Stimulated activated CD4-positive, alpha-beta T cell treated with anti-CD3 and anti-CD28 coated beads, Interleukin-2, amount 100 ng/mL, for 24 hours (primary cell): ENCODE results near the gene RTN4R.
"Not testable (repeated sequence)": the region's sequence is repeated elsewhere in the genome, so short reads cannot be mapped to it uniquely, and the experiment has no call there.

Experiments
- DNase-seq, 2 donors: peaks; one replicate each; pipeline ENCODE4 v3.0.0-alpha.2; 2020

The RTN4R gene

GRCh38 chr22:20271114-20271994, 3.2 kb upstream of the RTN4R start:
- no peak for DNase-seq

- DNase-seq: not testable (repeated sequence)
These were observed 2.3 kb upstream of the RTN4R start for GRCh38 chr22:20270190-20271113.

DNA sequence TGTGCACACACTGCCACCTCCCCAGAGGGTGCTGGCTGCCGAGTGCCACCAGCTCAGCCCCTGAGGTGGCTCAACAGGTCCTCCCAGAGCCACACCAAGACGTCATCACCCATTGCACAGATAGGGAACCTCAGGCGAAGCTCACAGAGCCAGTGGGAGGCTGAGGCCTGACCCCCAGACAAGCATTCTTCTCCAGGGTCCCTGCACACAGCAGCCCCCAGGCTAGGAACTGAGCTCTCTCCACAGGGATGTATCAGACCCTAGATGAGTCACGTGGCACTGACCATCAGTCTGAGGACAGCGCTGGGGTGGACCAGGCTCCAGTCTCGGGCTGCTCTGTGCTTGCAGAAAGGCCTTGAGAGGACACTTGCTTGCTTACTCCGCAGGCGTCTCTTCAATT, 1.6 kb upstream of the RTN4R start:
- not testable (repeated sequence) for DNase-seq

DNA sequence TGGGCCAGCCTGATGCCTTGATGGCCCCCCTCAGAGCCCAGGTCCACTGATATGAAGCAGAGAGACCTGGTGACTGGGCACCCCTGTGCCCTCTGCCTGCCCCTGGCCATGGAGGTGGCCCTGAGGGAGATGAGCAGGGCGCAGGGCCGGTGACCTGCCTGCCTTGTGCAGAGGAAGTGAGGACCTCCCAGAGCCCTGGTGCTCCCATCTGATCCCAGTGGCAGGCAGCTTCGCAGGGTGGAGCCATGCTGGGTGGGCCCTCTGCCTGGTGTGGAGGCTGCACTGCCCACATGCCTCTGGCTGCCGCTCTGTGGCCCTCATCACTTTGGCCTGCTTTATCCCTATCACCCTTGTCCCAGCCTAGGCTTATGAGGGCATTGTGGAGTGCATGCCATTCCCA, 1.1 kb upstream of the RTN4R start:
- not testable (repeated sequence) for DNase-seq

DNA sequence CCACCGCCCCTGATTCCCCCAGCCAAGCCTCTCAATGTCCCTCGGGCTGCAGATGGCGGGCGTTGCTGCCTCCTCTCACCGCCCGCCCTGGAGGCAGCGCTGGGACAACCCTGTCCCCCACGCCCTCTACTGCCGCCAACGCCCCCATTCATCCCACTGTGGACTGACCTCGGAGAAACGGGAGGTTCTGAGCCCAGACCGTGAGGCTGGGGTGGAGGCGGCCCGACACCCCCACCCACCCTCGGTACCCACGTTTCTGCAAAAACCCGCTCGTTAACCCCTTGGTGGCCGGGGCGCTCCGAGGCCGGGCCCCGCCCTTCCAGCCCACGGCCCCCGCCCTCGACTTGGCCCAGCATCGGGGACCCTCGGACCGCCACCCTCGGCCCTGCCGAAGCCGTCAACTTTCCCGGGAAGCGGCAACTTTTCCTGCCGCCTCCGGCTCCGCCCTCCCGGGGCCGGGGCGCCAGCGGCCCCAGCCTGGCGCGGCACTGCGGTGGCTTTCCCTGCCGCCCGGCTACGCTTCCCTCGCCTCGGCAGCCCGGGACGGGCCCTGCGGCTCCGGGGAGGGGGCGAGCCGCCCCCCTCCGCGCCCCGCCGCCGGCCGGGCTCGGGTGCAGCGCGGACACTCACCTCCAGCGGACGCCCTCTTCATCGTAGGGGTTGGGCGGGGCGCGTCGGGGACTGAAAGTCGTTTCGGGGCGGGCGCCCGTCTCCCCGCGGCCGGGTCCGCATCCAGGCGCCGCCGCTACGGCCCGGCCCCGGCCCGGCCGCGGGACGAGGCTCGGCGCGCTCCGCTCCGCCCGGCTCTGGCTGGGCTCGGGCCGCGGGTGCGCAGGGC, 458 bp downstream of the RTN4R start:
- DNase-seq: peak in 1 of 2 donors; percentile 39

DNA sequence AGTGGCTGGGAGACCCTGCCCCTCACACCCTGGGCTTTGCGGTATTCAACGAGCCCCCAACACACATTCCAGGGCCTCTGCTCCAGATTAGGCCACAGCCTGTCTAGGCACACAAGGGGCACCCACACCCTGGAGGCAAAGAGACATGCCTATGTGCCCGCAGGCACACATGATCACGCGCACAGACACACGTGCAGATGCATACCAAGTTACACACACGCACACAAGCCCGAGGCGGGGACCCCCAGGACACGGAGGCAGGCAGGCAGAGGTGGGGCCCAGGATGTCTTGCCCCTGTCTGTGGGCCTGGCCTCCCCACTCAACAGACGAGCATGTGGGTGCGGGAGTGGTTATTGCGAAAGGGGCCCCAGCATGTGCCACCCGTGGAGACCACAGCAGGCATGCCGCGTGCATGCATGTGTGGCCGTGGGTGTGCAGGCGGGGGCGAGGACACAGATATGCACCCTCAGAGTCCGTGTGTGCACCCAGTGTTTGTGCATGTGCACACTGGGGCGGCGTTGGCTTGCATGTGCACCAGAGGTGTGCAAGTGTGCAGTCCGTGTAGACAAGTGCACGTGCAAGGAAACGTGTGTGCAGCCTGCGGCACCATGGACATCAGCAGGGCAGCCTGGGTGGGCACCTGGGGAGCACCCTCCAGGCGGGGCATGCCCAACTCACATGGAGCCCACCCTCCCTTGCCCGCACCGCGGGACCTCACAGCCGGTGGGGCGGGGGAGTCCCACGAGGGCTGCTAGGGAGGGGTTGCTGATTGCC, 1.3 kb downstream of the RTN4R start:
- not testable (repeated sequence) for DNase-seq

- not testable (repeated sequence) for DNase-seq
These were observed 2.1 kb downstream of the RTN4R start for GRCh38 chr22:20265772-20266666.

- DNase-seq: no peak
These were observed 3.3 kb downstream of the RTN4R start for GRCh38 chr22:20264614-20265452.

GRCh38 chr22:20263404-20264281, 4.5 kb downstream of the RTN4R start:
- not testable (repeated sequence) for DNase-seq

DNA sequence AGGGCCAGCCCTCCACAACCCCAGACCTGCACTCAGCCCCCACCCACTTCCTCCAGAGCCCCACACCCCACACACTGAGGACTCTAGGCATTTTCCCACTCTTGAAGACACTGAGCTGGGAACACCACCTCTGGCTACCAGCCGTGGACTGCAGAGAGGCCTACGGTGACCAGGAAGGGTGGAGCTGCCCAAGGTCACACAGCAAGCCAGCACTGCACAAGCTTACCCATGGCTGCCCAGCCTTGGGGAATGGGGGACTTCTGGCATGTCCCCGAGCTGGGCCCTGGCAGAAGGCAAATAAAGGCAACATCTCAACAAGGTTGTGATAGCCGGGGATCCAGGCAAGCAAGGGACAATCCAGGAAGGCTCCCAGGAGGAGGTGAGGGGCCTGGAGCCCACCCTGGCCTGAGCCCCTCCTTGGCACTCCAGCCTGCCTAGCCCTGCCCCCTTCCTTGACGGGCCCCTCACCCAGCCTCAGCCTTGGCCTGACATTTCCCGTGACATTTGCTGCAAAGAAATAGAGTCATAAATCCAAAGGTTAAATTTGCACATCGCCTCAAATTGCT, 5.5 kb downstream of the RTN4R start:
- DNase-seq: no peak

- DNase-seq: no peak
These were observed 6.1 kb downstream of the RTN4R start for GRCh38 chr22:20261848-20262581.

GRCh38 chr22:20260071-20260765, 7.9 kb downstream of the RTN4R start:
- DNase-seq: no peak

DNA sequence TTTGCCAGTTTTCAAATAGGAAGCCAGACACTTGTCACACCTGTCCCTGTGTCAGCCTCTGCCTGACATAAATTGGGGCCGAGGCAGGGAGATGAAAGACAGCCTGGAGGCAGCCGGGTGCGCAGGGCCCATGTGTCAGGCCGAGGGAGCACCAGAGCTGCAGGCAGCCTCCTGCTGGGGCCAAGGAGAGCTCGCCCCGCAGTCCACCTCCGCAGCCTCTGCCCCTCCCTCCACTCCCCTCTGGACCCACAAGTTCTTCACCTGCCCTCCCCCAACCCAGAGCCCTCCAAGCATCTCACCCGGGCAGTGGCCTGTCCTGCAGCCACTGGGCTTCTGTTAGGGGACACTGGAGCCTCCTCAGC, 8.8 kb downstream of the RTN4R start:
- no peak for DNase-seq

GRCh38 chr22:20258584-20259326, 9.4 kb downstream of the RTN4R start:
- DNase-seq: peak; percentile 41 to 60

- no peak for DNase-seq
These were observed 10.2 kb downstream of the RTN4R start for GRCh38 chr22:20258021-20258299.

DNA sequence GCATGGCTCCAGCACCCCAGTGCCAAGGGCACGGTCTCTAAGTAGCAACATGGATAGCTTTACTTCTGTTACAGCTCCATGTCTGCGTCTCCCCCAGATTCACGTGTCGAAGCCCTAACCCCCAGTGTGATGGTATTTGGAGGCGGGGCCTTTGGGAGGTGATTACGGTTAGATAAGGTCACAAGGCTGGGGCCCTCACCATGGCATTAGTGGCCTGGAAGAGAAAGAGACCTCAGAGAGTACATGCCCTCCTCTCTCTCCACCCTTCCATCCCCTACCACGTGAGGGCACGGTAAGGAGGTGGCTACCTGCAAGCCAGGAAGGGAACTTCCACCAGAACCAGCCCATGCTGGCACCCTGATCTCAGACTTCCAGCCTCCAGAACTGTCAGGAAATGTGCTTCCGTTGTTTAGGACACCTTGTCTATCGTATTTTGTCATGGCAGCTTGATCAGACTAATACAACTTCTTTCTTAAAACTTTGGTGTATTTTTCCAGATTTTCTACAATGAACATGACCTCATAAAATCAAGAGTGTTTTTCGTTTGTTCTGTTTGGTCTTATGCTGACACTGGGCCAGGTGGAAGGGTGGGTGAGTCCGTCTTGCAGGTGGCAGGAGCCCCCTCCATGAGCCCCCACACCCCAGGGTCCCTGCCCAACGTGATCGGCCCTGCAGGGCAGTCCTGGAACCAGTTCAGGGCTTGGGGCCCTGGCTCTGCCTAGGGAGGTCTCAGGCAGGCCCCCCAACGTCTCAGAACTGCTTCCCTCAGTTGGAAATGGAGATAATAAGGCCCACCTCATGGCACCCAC, 10.7 kb downstream of the RTN4R start:
- no peak for DNase-seq
